Sigmoid colon (tissue), 7 donors: Measurements from ENCODE around the gene ST6GALNAC3. TPM values are rescaled to one million over a fixed set of nuclear protein-coding genes. Genes with fewer than 3 reads are reported as not detected.

Experiments
- DNase-seq: peaks from one replicate; pipeline ENCODE4 v3.0.0-alpha.2; 2019
- H3K27ac ChIP-seq, 4 donors: fragments of 200-600 bp; sonication (generic); one replicate each; pipeline ENCODE4 v1.5.1; 2016 to 2019; ENCODE audit warnings: mild to moderate bottlenecking in 1 of 4
- H3K27me3 ChIP-seq, 3 donors: fragments of 200-600 bp; sonication (generic); one replicate each; pipeline ENCODE4 v1.5.1; 2019; ENCODE audit warnings: mild to moderate bottlenecking in 1 of 3
- H3K36me3 ChIP-seq, 4 donors: fragments of 200-600 bp; sonication (generic); one replicate each; pipeline ENCODE4 v1.5.1; 2016 to 2019
- H3K4me1 ChIP-seq, 4 donors: fragments of 200-600 bp; sonication (generic); one replicate each; pipeline ENCODE4 v1.5.1; 2017 to 2019
- H3K4me3 ChIP-seq, 4 donors: fragments of 200-600 bp; sonication (generic); one replicate each; pipeline ENCODE4 v1.5.1; 2017 to 2019; ENCODE audit warnings: mild to moderate bottlenecking in 2 of 4, moderate library complexity in 1 of 4
- H3K9me3 ChIP-seq, 4 donors: fragments of 200-600 bp in 3 of 4; sonication (generic) in 3 of 4; one replicate each; pipeline versions ENCODE4 v1.5.1 to v1.6.1; 2013 to 2019
- CTCF ChIP-seq, 4 experiments: fragments of 450-650 bp in 3 of 4; fragments of 200-600 bp in 1 of 4; IDR thresholded peaks; one replicate each; pipeline ENCODE4 v1.5.1; 2016 to 2019; ENCODE audit warnings: antibody characterized with exemption in 4 of 4, mild to moderate bottlenecking in 3 of 4, moderate library complexity in 2 of 4
- EP300 ChIP-seq, 4 donors: sonication (generic); formaldehyde crosslinking; IDR thresholded peaks; one replicate each; pipeline ENCODE4 v1.6.1; 2017; ENCODE audit warnings: antibody characterized with exemption in 4 of 4
- POLR2A ChIP-seq, 2 donors: fragments of 450-650 bp; IDR thresholded peaks; one replicate each; pipeline ENCODE4 v1.6.1; 2016; ENCODE audit warnings: antibody characterized with exemption in 2 of 2, mild to moderate bottlenecking in 2 of 2, moderate library complexity in 2 of 2
- POLR2AphosphoS5 ChIP-seq, 4 donors: sonication (generic); formaldehyde crosslinking; IDR thresholded peaks; one replicate each; pipeline ENCODE4 v1.6.1; 2017; ENCODE audit warnings: antibody characterized with exemption in 4 of 4
- WGBS, 2 donors: extraction: QIAGEN DNeasy Blood & Tissue Kit; methylation state at CpG; one replicate each; pipeline ENCODE4 v1.1.7; 2013; 5-methylcytosine and 5-hydroxymethylcytosine counted together
- intact Hi-C: fragments of 100-400 bp; cut with DNase I; formaldehyde crosslinking; loops from one replicate; pipeline ENCODE4 v1.15.1; 2023
- polyA plus RNA-seq, 3 donors: library from polyadenylated mRNA; stranded (reverse); fragments of 200-250 nt; gene quantifications; one replicate each; pipeline ENCODE4 v1.2.3, GENCODE V29; 2013
- total RNA-seq, 4 donors: library from RNA; depleted of rRNA; stranded (reverse); fragments of >200 nt; gene quantifications; one replicate each; pipeline ENCODE4 v1.1.0, GENCODE V29; 2016
- donor health status: healthy with polysubstance abuse.
- donor health status: Bipolar disorder and iron deficiency.
- donor health status: healthy.

ST6GALNAC3 gene
- total and polyA plus RNA-seq, 7 donors, result 1.6 to 7.5 (median 2.5) TPM

GRCh38 chr1:76059451-76059850 is 15.1 kb upstream of the ST6GALNAC3 start:
- H3K4me3 ChIP-seq, result no peak overlapping the region
- H3K36me3 ChIP-seq, result no peaks in the 10 kb centered on the region
- intact Hi-C loops, result no loop called here
- H3K27ac ChIP-seq, result no peak overlapping the region
- no peaks in the 10 kb centered on the region for H3K9me3 ChIP-seq
- H3K27me3 ChIP-seq, result no peaks in the 10 kb centered on the region
- DNase-seq, result no peak
- WGBS, 2 donors, result 30 to 65% methylated on average over 2 of the region's 2 CpGs
- H3K4me1 ChIP-seq, result peaks cover 0 to 4% (median 3%) of the 10 kb centered on the region in 4 donors
- TF ChIP-seq POLR2AphosphoS5 (IDR thresholded peaks at IDR 0.05) (no peak), CTCF (IDR thresholded peaks at IDR 0.05) (no peak), EP300 (IDR thresholded peaks at IDR 0.05) (no peak), POLR2A (IDR thresholded peaks at IDR 0.05) (no peak)

GRCh38 chr1:76065270-76065669 is 9.3 kb upstream of the ST6GALNAC3 start:
- Histone ChIP-seq H3K4me3 (no peak overlapping the region), H3K27me3 (no peaks in the 10 kb centered on the region), H3K4me1 (peaks cover 0 to 21% (median 15%) of the 10 kb centered on the region in 4 donors), H3K27ac (no peak overlapping the region), H3K9me3 (no peaks in the 10 kb centered on the region), H3K36me3 (no peaks in the 10 kb centered on the region)
- DNase-seq, result no peak
- 78 to 80% methylated on average over 3 of the region's 3 CpGs for WGBS, 2 donors
- TF ChIP-seq POLR2AphosphoS5 (IDR thresholded peaks at IDR 0.05), result no peak
- no peak for TF ChIP-seq EP300 (IDR thresholded peaks at IDR 0.05)
- no peak for TF ChIP-seq CTCF (IDR thresholded peaks at IDR 0.05)
- TF ChIP-seq POLR2A (IDR thresholded peaks at IDR 0.05), result no peak
- intact Hi-C loops, result no loop called here

- no peak for DNase-seq
- TF ChIP-seq POLR2AphosphoS5 (IDR thresholded peaks at IDR 0.05), result no peak
- TF ChIP-seq POLR2A (IDR thresholded peaks at IDR 0.05), result no peak
- TF ChIP-seq EP300 (IDR thresholded peaks at IDR 0.05), result no peak
- no peak for TF ChIP-seq CTCF (IDR thresholded peaks at IDR 0.05)
- intact Hi-C loops, result no loop called here
- Histone ChIP-seq H3K4me3 (no peak overlapping the region), H3K9me3 (no peaks in the 10 kb centered on the region), H3K27ac (no peak overlapping the region), H3K4me1 (peaks cover 0 to 21% (median 15%) of the 10 kb centered on the region in 4 donors), H3K27me3 (no peaks in the 10 kb centered on the region), H3K36me3 (no peaks in the 10 kb centered on the region)
Observed at GRCh38 chr1:76066394-76066793, 8.2 kb upstream of the ST6GALNAC3 start.

GRCh38 chr1:76068542-76068941 is 6.0 kb upstream of the ST6GALNAC3 start:
- WGBS, 2 donors, result 77 to 84% methylated on average over 1 of the region's 1 CpG
- no peak for TF ChIP-seq EP300 (IDR thresholded peaks at IDR 0.05)
- no peak for TF ChIP-seq CTCF (IDR thresholded peaks at IDR 0.05)
- H3K4me1 ChIP-seq, result peaks cover 0 to 23% (median 17%) of the 10 kb centered on the region in 4 donors
- no peak overlapping the region for H3K4me3 ChIP-seq
- no peaks in the 10 kb centered on the region for H3K9me3 ChIP-seq
- peak overlapping the region in 1 of 4 donors; percentile 39 for H3K27ac ChIP-seq
- intact Hi-C loops, result no loop called here
- H3K36me3 ChIP-seq, result no peaks in the 10 kb centered on the region
- DNase-seq, result no peak
- H3K27me3 ChIP-seq, result no peaks in the 10 kb centered on the region

GRCh38 chr1:76068953-76069561 is 5.5 kb upstream of the ST6GALNAC3 start:
- whole genome bisulfite sequencing, 2 donors, result 17 to 62% methylated on average over 3 of the region's 3 CpGs

More at GRCh38 chr1:76068953-76069561, 5.5 kb upstream of the ST6GALNAC3 start:
- TF ChIP-seq POLR2A (IDR thresholded peaks at IDR 0.05) (no peak), CTCF (IDR thresholded peaks at IDR 0.05) (no peak), POLR2AphosphoS5 (IDR thresholded peaks at IDR 0.05) (peak; percentile 74 to 94 (median 86)), EP300 (IDR thresholded peaks at IDR 0.05) (peak in 3 of 4 donors; percentile 35 to 74 (median 47))
- Histone ChIP-seq H3K27ac (peak overlapping the region in 2 of 4 donors; percentile 31 to 39), H3K4me1 (peaks cover 0 to 28% (median 22%) of the 10 kb centered on the region in 4 donors), H3K36me3 (no peaks in the 10 kb centered on the region), H3K4me3 (no peak overlapping the region), H3K9me3 (no peaks in the 10 kb centered on the region), H3K27me3 (no peaks in the 10 kb centered on the region)
- no peak for DNase-seq
- intact Hi-C loops, result no loop called here
